HG03095 (cell line): ENCODE data around the gene ALG1.
"Not testable (repeated sequence)": the region's sequence is repeated elsewhere in the genome, so short reads cannot be mapped to it uniquely, and the experiment has no call there.

ENCODE experiments used
- ATAC-seq: cut with Tn5 transposase; IDR thresholded peaks from one replicate; pipeline ENCODE4 v1.9.1; 2021; ENCODE audit warnings: moderate library complexity; ENCODE audit not compliant: unreplicated experiment

ALG1 gene

GRCh38 chr16:5097061-5097469 is 25.4 kb downstream of the ALG1 start:
- ATAC-seq = not testable (repeated sequence)

- peak; percentile 96 for ATAC-seq
These were observed 26.0 kb downstream of the ALG1 start, which contains the start of gene EEF2KMT for GRCh38 chr16:5097470-5098220. TSS of gene EEF2KMT (minus strand) at chr16:5097795. CDS start at chr16:5097739, 56 bp downstream.

- ATAC-seq = peak; percentile 50
These were observed 26.8 kb downstream of the ALG1 start for GRCh38 chr16:5098221-5099159.

- not testable (repeated sequence) for ATAC-seq
These were observed 27.5 kb downstream of the ALG1 start for GRCh38 chr16:5099174-5099573.

- ATAC-seq = not testable (repeated sequence)
These were observed 31.8 kb downstream of the ALG1 start for GRCh38 chr16:5103296-5104032.

GRCh38 chr16:5105039-5105438 is 33.4 kb downstream of the ALG1 start:
- ATAC-seq = not testable (repeated sequence)

- no peak for ATAC-seq
These were observed 37.0 kb downstream of the ALG1 start for GRCh38 chr16:5108505-5109158.

- not testable (repeated sequence) for ATAC-seq
These were observed 39.3 kb downstream of the ALG1 start for GRCh38 chr16:5110933-5111332.

- ATAC-seq = not testable (repeated sequence)
These were observed 45.2 kb downstream of the ALG1 start for GRCh38 chr16:5116780-5117295.

- ATAC-seq = not testable (repeated sequence)
These were observed 45.9 kb downstream of the ALG1 start for GRCh38 chr16:5117300-5118087.

GRCh38 chr16:5131467-5132004 is 59.9 kb downstream of the ALG1 start:
- not testable (repeated sequence) for ATAC-seq

GRCh38 chr16:5132915-5133600 is 61.4 kb downstream of the ALG1 start:
- ATAC-seq = not testable (repeated sequence)

GRCh38 chr16:5134739-5135452 is 63.3 kb downstream of the ALG1 start:
- not testable (repeated sequence) for ATAC-seq
